ENCODE data around the gene LMX1A. TPM values are rescaled to one million over a fixed set of nuclear protein-coding genes. Genes with fewer than 3 reads are reported as not detected.

LMX1A gene
- total RNA-seq, 2 experiments from 2014 or later = not detected

DNA sequence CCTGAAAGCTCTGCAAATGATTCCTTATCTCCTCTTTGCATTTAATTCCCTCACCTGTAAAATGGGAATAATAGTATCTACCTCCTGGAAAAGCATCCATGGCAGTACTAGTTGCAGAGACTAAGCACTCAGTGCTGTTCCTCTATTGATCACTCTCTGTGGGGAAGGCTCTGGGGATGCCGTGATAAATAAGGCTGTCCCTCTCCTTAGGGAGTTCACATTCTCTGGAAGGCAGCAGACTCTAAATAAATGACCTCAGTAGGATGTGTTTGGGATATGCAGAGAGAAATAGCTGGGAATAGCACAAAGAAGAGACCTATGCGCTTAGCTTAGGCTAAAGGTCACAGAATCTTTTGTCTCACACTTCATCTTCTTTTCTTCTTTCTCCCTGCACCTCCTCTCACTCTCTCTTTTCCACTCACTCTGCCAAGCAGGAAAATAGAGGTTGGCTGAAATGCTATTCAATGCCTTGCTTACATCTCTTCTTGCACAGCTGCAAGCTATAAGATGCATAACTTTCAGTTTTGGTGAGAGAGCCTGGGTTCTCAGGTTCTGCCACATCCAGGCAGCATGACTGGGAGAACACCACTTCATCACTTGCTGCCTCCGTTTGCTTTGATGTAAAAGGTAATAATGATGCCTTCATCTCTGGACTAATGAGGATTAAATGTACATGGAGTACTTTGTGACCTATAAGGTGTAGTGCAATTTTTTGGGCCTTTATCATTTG is 101.5 kb downstream of the LMX1A start:
- no peaks in the 10 kb centered on the region for H3K4me1 ChIP-seq (ENCODE audit: insufficient read depth, low read length)
- intact Hi-C loops (cut with DNase I, micrococcal nuclease) = no loop called here
- no peaks in the 10 kb centered on the region for H3K4me1 Mint-ChIP-seq (ENCODE audit: low read depth)
- ChIA-PET CTCF (no interaction called here), POLR2A (no interaction called here)
- no peak overlapping the region for H3K4me3 ChIP-seq (ENCODE audit: low read length)
- no peak overlapping the region for H3K27ac Mint-ChIP-seq
- H3K36me3 ChIP-seq (ENCODE audit: insufficient read depth, low read length) = no peaks in the 10 kb centered on the region
- peaks cover 55% of the 10 kb centered on the region for H3K27me3 Mint-ChIP-seq
- H3K27ac ChIP-seq (ENCODE audit: low read depth in 1 of 2, low read length in 2 of 2) = no peak overlapping the region
- H3K27me3 ChIP-seq (ENCODE audit: control insufficient read depth in 1 of 2, insufficient read depth in 2 of 2, low read length in 2 of 2) = peaks cover 2 to 14% of the 10 kb centered on the region in 2 experiments
- H3K36me3 Mint-ChIP-seq (ENCODE audit: low read depth) = no peaks in the 10 kb centered on the region
- no peaks in the 10 kb centered on the region for H3K9me3 Mint-ChIP-seq
- DNase-seq (no peak), ATAC-seq (ENCODE audit: poor library complexity) (no peak)
- TF ChIP-seq, protein P1, sequence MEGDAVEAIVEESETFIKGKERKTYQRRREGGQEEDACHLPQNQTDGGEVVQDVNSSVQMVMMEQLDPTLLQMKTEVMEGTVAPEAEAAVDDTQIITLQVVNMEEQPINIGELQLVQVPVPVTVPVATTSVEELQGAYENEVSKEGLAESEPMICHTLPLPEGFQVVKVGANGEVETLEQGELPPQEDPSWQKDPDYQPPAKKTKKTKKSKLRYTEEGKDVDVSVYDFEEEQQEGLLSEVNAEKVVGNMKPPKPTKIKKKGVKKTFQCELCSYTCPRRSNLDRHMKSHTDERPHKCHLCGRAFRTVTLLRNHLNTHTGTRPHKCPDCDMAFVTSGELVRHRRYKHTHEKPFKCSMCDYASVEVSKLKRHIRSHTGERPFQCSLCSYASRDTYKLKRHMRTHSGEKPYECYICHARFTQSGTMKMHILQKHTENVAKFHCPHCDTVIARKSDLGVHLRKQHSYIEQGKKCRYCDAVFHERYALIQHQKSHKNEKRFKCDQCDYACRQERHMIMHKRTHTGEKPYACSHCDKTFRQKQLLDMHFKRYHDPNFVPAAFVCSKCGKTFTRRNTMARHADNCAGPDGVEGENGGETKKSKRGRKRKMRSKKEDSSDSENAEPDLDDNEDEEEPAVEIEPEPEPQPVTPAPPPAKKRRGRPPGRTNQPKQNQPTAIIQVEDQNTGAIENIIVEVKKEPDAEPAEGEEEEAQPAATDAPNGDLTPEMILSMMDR (IDR thresholded peaks at IDR 0.05) = no peak
- H3K4me3 Mint-ChIP-seq = no peak overlapping the region
- peaks cover 0 to 3% of the 10 kb centered on the region in 2 experiments for H3K9me3 ChIP-seq (ENCODE audit: control insufficient read depth in 1 of 2, insufficient read depth in 1 of 2, low read length in 2 of 2)

DNA sequence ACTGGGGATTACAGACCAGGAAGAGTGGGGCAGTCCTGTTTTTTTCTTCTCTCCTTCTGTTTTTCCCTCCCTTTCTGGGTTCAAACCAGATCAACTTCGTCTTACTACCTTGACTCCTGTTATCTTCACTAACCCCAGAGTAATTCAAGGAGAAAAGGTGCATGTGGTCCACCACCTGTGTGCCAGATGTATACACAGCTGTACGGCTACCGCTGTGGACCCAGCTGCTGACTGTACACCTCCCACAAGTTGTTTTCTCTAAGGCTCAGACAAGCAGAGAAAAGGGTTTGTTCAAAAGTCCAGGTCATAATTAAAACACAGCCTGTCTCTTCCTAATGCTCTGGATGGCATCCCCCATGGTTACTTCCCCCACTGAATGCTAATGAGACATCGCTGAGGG is 102.1 kb downstream of the LMX1A start:
- Mint-ChIP-seq H3K36me3 (ENCODE audit: low read depth) (no peaks in the 10 kb centered on the region), H3K27me3 (peaks cover 57% of the 10 kb centered on the region), H3K4me3 (no peak overlapping the region), H3K27ac (no peak overlapping the region), H3K9me3 (no peaks in the 10 kb centered on the region), H3K4me1 (ENCODE audit: low read depth) (no peaks in the 10 kb centered on the region)
- H3K4me3 ChIP-seq (ENCODE audit: low read length) = no peak overlapping the region
- H3K27ac ChIP-seq (ENCODE audit: low read depth in 1 of 2, low read length in 2 of 2) = no peak overlapping the region
- TF ChIP-seq, protein P1 (IDR thresholded peaks at IDR 0.05) = no peak
- H3K4me1 ChIP-seq (ENCODE audit: insufficient read depth, low read length) = no peaks in the 10 kb centered on the region
- intact Hi-C loops (cut with DNase I, micrococcal nuclease) = no loop called here
- DNase-seq (no peak), ATAC-seq (ENCODE audit: poor library complexity) (no peak)
- H3K27me3 ChIP-seq (ENCODE audit: control insufficient read depth in 1 of 2, insufficient read depth in 2 of 2, low read length in 2 of 2) = peaks cover 2 to 14% of the 10 kb centered on the region in 2 experiments
- POLR2A ChIA-PET = no interaction called here
- peaks cover 0 to 5% of the 10 kb centered on the region in 2 experiments for H3K9me3 ChIP-seq (ENCODE audit: control insufficient read depth in 1 of 2, insufficient read depth in 1 of 2, low read length in 2 of 2)
- CTCF ChIA-PET = no interaction called here
- no peaks in the 10 kb centered on the region for H3K36me3 ChIP-seq (ENCODE audit: insufficient read depth, low read length)

DNA sequence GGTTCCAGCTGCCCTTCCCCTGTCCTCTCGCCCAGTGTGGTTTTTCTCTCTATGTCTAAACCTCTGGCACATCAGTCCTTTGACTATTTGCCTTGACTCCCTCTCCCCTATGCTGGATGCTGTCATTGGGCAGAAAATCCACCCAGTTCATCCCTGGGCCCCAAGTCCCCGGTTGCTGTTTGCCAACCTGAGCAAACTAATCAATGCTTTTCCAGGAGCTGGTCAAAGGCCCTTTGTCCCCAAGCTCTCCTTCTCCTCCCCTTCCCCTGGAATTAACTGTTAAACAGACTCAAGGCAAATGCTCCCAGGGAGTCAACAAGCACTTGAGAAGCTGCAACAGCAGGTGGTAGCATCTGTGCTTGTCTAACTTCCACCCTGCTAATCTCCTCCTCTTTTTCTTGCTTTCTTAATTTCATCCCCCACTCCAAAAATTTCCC is 102.7 kb downstream of the LMX1A start:
- POLR2A ChIA-PET = no interaction called here
- peaks cover 57% of the 10 kb centered on the region for H3K27me3 Mint-ChIP-seq
- TF ChIP-seq, protein P1 (IDR thresholded peaks at IDR 0.05) = no peak
- DNase-seq = no peak
- Histone ChIP-seq H3K4me1 (ENCODE audit: insufficient read depth, low read length) (no peaks in the 10 kb centered on the region), H3K27ac (ENCODE audit: low read depth in 1 of 2, low read length in 2 of 2) (no peak overlapping the region), H3K36me3 (ENCODE audit: insufficient read depth, low read length) (no peaks in the 10 kb centered on the region), H3K9me3 (ENCODE audit: control insufficient read depth in 1 of 2, insufficient read depth in 1 of 2, low read length in 2 of 2) (peaks cover 0 to 9% of the 10 kb centered on the region in 2 experiments), H3K27me3 (ENCODE audit: control insufficient read depth in 1 of 2, insufficient read depth in 2 of 2, low read length in 2 of 2) (peaks cover 2 to 14% of the 10 kb centered on the region in 2 experiments), H3K4me3 (ENCODE audit: low read length) (no peak overlapping the region)
- no peak overlapping the region for H3K27ac Mint-ChIP-seq
- no peaks in the 10 kb centered on the region for H3K36me3 Mint-ChIP-seq (ENCODE audit: low read depth)
- CTCF ChIA-PET = no interaction called here
- H3K4me3 Mint-ChIP-seq = no peak overlapping the region
- intact Hi-C loops (cut with DNase I, micrococcal nuclease) = no loop called here
- H3K4me1 Mint-ChIP-seq (ENCODE audit: low read depth) = no peaks in the 10 kb centered on the region
- H3K9me3 Mint-ChIP-seq = no peaks in the 10 kb centered on the region
- no peak for ATAC-seq (ENCODE audit: poor library complexity)
